AG09309 (cell line): Measurements from ENCODE around the gene GPR132.

Experiments used
- DNase-seq: peaks from one replicate; pipeline ENCODE4 v3.0.0-alpha.2; 2010; ENCODE audit warnings: low read depth
- H3K4me3 ChIP-seq: 2 replicates; pipeline ENCODE4 v1.5.1; 2011; ENCODE audit warnings: mild to moderate bottlenecking, low read depth, low read length, moderate library complexity; ENCODE audit not compliant: control insufficient read depth
- TF ChIP-seq, protein P1 (sequence below): IDR thresholded peaks from 2 replicates; pipeline ENCODE4 v1.5.1; 2011; ENCODE audit warnings: mild to moderate bottlenecking, low read depth, low read length, inconsistent platforms; ENCODE audit not compliant: insufficient read depth, control insufficient read depth; ENCODE audit errors: missing control alignments

Gene GPR132

DNA sequence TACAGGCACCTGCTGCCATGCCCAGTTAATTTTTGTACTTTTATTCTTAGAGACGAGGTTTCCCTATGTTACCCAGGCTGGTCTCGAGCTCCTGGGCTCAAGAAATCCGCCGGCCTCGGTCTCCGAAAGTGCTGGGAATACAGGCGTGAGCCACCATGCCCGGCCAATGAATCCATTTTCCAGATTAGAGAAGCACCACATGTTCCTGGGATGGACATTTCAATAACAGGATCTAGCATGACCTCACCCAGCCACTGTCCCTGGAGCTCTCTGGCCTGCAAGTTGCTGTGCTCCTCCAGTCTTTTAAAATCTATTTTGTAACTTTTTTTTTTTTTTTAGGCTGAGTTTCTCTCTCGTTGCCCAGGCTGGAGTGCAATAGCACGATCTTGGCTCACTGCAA, 2.2 kb downstream of the GPR132 start:
- H3K4me3 ChIP-seq = no peak overlapping the region
- TF ChIP-seq, protein P1, sequence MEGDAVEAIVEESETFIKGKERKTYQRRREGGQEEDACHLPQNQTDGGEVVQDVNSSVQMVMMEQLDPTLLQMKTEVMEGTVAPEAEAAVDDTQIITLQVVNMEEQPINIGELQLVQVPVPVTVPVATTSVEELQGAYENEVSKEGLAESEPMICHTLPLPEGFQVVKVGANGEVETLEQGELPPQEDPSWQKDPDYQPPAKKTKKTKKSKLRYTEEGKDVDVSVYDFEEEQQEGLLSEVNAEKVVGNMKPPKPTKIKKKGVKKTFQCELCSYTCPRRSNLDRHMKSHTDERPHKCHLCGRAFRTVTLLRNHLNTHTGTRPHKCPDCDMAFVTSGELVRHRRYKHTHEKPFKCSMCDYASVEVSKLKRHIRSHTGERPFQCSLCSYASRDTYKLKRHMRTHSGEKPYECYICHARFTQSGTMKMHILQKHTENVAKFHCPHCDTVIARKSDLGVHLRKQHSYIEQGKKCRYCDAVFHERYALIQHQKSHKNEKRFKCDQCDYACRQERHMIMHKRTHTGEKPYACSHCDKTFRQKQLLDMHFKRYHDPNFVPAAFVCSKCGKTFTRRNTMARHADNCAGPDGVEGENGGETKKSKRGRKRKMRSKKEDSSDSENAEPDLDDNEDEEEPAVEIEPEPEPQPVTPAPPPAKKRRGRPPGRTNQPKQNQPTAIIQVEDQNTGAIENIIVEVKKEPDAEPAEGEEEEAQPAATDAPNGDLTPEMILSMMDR = no peak
- no peak for DNase-seq

DNA sequence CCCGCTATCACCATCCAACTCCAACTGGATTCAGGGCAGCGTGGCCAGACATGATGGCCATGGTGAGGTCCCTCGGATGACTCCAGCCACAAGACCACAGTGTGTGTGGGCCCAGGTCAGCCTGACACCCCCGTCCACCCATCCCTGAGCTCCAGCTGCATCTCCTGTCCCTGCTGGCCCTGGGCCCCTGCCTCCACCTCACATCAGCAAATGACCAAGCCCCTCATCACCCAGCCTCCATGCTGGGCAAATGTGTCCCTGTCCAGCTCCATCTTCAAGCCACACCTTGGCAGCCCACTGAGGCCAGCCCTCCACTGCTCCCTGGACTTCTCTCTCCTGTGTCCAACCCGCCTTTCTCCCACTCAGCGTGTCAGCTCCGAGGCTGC, 3.2 kb downstream of the GPR132 start:
- TF ChIP-seq, protein P1 = no peak
- no peak overlapping the region for H3K4me3 ChIP-seq
- no peak for DNase-seq

DNA sequence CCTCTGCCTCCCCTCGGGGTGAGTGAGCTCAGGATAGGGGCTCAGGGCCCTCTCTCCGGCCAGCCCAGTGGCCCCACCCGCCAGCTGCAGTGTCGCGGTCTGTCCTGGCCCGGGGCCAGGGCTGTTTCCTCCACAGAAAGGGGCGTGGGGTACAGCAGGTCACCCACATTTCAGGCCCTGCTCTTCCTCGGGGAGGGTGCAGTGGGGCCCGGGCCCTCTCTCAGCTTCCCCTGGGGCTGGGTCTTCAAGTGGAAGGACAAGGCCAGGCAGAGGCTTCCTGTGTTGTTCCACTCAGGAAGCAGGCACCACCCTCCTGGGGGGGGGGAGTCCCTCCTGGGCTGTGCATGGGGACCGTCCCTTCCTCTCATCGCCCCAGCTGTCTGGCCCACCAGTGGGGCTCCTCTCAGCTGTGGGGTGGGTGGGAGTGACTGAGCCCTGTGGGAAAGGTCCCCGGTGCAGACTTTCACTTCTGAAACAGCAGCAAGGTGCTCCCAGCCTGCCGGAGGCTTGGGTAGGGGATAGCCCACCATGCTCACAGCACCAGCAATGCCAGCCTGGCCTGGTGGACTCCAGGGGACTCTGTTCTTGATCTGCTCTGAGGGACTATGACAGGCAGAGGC, 3.7 kb downstream of the GPR132 start:
- H3K4me3 ChIP-seq = no peak overlapping the region
- TF ChIP-seq, protein P1 = no peak
- DNase-seq = no peak

DNA sequence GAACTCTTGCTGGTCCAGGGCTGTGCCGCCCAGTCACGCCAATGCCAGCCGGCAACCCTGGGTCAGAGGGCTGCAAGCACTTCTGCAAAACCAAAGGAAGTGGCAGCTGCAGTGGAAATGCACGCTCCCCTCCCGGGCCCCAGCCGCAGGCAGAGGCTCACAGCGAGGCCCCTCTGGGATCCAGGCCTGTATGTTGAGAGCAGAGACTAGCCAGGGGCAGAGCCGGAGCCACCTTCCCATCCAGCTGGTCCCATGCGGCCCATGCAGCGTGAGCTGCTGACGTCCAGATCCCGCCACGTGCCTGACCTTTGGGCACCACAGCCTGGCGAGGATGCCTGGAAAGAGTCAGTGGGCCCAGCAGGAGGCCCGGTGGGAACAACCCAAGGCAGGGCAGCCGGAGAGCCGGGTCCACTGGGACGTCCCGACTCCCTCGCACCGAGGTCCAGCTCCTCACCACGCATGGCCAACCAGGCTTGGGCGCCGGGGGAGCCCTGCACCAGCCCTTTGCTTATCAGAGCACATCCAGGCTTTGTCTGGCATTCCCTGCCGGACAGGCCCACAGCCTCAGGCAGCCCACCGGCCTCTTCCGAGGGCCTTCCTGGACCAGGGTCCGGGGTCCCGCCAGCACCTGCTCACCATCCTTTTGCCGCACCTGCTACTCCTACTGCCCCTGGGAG, 4.3 kb downstream of the GPR132 start:
- TF ChIP-seq, protein P1 = no peak
- no peak overlapping the region for H3K4me3 ChIP-seq
- DNase-seq = no peak

DNA sequence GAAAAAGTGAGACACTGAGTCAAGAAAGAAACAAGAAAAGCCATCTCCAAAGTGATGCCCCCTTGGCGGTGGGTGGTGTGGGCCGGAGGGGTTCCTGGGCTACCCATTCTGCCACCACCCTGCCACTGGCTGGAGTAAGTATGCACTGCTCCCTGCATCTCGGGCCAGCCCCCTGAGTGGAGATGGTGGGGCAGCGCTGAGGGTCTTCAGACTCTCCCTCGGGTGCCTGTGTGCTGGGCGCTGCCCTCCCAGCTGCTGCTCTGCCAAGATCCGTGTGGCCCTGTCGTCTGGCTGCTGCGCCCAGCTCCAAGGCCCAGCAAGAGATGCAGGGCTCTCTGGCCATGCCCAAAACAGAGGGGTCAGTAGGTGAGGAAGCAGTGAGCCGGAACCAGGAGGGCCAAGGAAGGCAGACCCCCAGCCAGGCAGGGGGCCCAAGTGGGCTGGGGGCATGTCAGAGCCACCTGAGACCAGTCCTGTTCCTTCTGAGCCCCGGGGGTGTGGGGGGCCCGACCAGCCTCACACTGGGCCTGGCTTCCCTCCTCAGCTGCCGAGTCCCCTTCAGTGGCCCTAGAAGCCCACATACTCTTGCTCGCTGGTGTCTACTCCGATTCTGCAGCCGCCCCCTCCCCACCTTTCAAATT, 5.2 kb downstream of the GPR132 start:
- DNase-seq = no peak
- H3K4me3 ChIP-seq = no peak overlapping the region
- TF ChIP-seq, protein P1 = no peak

DNA sequence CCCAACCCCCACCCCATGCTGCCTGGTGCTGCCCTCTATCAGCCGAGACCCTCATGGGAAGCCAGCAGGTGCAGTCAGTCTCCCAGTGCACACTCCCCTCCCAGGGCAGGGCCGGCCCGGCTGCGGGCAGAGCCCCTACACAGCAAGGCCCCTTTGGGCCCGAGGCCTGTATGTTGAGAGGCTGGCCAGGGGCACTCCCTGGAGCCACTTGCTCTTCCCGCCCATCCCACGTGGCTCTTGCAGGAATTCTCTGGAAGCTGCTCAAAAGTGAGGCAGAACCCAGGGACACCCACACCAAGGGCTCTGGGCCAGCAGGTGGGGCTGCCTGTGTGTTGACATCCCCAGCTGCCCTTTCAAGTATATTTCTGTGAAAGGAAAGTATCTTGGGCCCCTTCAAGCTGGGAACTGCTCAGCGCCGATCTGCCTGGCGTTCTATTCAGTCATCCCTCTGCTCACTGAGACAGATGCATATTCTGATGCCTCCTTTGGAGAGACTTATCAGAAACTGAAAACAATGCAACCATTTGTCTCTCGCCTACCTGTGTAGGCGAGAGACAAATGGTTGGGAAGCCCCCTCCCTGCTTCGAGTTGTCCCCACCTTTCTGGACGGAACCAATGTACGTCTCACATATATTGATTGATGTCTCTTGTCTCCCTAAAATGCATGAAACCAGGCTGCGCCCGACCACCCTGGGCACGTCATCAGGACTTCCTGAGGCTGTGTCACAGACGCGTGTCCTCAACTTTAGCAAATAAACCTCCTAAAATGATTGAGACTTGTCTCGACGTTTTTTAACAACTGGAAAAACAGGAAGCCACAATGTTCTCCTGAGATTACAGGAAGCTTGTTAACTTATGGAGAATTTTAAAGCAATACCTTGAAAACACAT, 6.0 kb downstream of the GPR132 start:
- TF ChIP-seq, protein P1 = no peak
- DNase-seq = no peak

More for the DNA sequence above, 6.0 kb downstream of the GPR132 start:
- H3K4me3 ChIP-seq = no peak overlapping the region
